GM23338 (cell line): ENCODE measurements around the gene DPYSL5. TPM values are rescaled to one million over a fixed set of nuclear protein-coding genes. Genes with fewer than 3 reads are reported as not detected.

Experiments used
- ATAC-seq: fragments of 200-7000 bp; cut with Tn5 transposase; 3 replicates; pipeline ENCODE4 v1.9.1; 2020
- DNase-seq: peaks from one replicate; pipeline ENCODE4 v3.0.0-alpha.2; 2015; ENCODE audit warnings: low spot score
- H2AFZ ChIP-seq: fragments of 200-600 bp; sonication (generic); 2 replicates; pipeline ENCODE4 v1.8.0; 2016; ENCODE audit warnings: antibody characterized with exemption, mild to moderate bottlenecking, moderate library complexity
- H3F3A ChIP-seq: fragments of 200-600 bp; sonication (generic); replicated peaks from 2 replicates; pipeline ENCODE4 v1.8.0; 2017; ENCODE audit warnings: antibody characterized with exemption, mixed run types, low read depth
- H3K27ac ChIP-seq: fragments of 200-600 bp; sonication (generic); 2 replicates; pipeline ENCODE4 v1.6.1; 2016; ENCODE audit warnings: low read depth
- H3K27me3 ChIP-seq: fragments of 200-600 bp; sonication (generic); 2 replicates; pipeline ENCODE4 v1.8.0; 2016; ENCODE audit warnings: mild to moderate bottlenecking, mixed run types, moderate library complexity; ENCODE audit not compliant: insufficient read depth
- H3K36me3 ChIP-seq: fragments of 200-600 bp; sonication (generic); 2 replicates; pipeline ENCODE4 v1.8.0; 2016; ENCODE audit warnings: mild to moderate bottlenecking; ENCODE audit not compliant: insufficient read depth
- H3K4me1 ChIP-seq: fragments of 200-600 bp; sonication (generic); 2 replicates; pipeline ENCODE4 v1.8.0; 2016; ENCODE audit warnings: mild to moderate bottlenecking, moderate library complexity; ENCODE audit not compliant: insufficient read depth
- H3K4me2 ChIP-seq: fragments of 200-600 bp; sonication (generic); 2 replicates; pipeline ENCODE4 v1.7.1; 2017; ENCODE audit warnings: mixed run types
- H3K4me3 ChIP-seq: fragments of 200-600 bp; sonication (generic); 2 replicates; pipeline ENCODE4 v1.6.1; 2016; ENCODE audit warnings: mixed run types
- H3K79me2 ChIP-seq: fragments of 200-600 bp; sonication (generic); replicated peaks from 2 replicates; pipeline ENCODE4 v1.8.0; 2017; ENCODE audit warnings: mild to moderate bottlenecking; ENCODE audit not compliant: insufficient read depth
- H3K9me2 ChIP-seq: fragments of 200-600 bp; sonication (generic); 2 replicates; pipeline ENCODE4 v1.8.0; 2017; ENCODE audit not compliant: insufficient read depth
- H4K20me1 ChIP-seq: fragments of 200-600 bp; sonication (generic); replicated peaks from 2 replicates; pipeline ENCODE4 v1.8.0; 2017; ENCODE audit warnings: mild to moderate bottlenecking; ENCODE audit not compliant: insufficient read depth
- H3K27ac Mint-ChIP-seq: 2 replicates; pipeline ENCODE4 v1.8.0; 2020; ENCODE audit warnings: inconsistent platforms, mild to moderate bottlenecking, moderate library complexity, mixed read lengths
- H3K27me3 Mint-ChIP-seq: 3 replicates; pipeline ENCODE4 v1.8.0; 2022; ENCODE audit warnings: low read depth, mild to moderate bottlenecking, moderate library complexity, mixed read lengths, inconsistent platforms; ENCODE audit not compliant: insufficient read depth, poor library complexity
- H3K36me3 Mint-ChIP-seq: 3 replicates; pipeline ENCODE4 v1.8.0; 2021; ENCODE audit warnings: low read depth, mild to moderate bottlenecking, inconsistent platforms, moderate library complexity, mixed read lengths
- H3K4me1 Mint-ChIP-seq: 3 replicates; pipeline ENCODE4 v1.8.0; 2020; ENCODE audit warnings: mild to moderate bottlenecking, inconsistent platforms, mixed read lengths
- H3K4me3 Mint-ChIP-seq: 3 replicates; pipeline ENCODE4 v1.8.0; 2021; ENCODE audit warnings: moderate library complexity, mild to moderate bottlenecking, inconsistent platforms, mixed read lengths
- H3K9me3 Mint-ChIP-seq: 3 replicates; pipeline ENCODE4 v1.8.0; 2020; ENCODE audit warnings: moderate library complexity, mild to moderate bottlenecking, inconsistent platforms, mixed read lengths
- CREB1 ChIP-seq: fragments of 250-450 bp; sonication (Bioruptor Pico); IDR thresholded peaks from 2 replicates; pipeline ENCODE4 v1.5.0; 2020; ENCODE audit warnings: low read depth, mild to moderate bottlenecking, moderate library complexity
- CTCF ChIP-seq, 2 experiments: fragments of 200-600 bp in 1 of 2; sonication (generic) in 1 of 2; conservative IDR thresholded peaks; 2 replicates each; pipeline versions ENCODE4 v1.5.1 to v1.6.1; 2016 to 2017; ENCODE audit warnings: antibody characterized with exemption in 2 of 2, low read depth in 2 of 2, mild to moderate bottlenecking in 2 of 2, moderate library complexity in 1 of 2
- ETS1 ChIP-seq: IDR thresholded peaks from 2 replicates; pipeline ENCODE4 v1.6.1; 2016; ENCODE audit warnings: antibody characterized with exemption
- STAT1 ChIP-seq: IDR thresholded peaks from one replicate; pipeline ENCODE4 v1.6.1; 2016; ENCODE audit warnings: antibody characterized with exemption; ENCODE audit not compliant: unreplicated experiment
- ZNF114 ChIP-seq: fragments of 250-450 bp; sonication (Bioruptor Pico); IDR thresholded peaks from 2 replicates; pipeline ENCODE4 v1.5.0; 2020; ENCODE audit warnings: mild to moderate bottlenecking, moderate library complexity
- ZNF462 ChIP-seq: fragments of 250-450 bp; sonication (Bioruptor Pico); IDR thresholded peaks from 2 replicates; pipeline ENCODE4 v1.5.0; 2020; ENCODE audit warnings: mild to moderate bottlenecking, moderate library complexity
- polyA plus RNA-seq: library from polyadenylated mRNA; unstranded; fragments of >200 nt; fragmentation: Nextera tagmentation; extraction: Ambion mirVana; gene quantifications from 2 replicates; pipeline ENCODE4 v1.2.1, GENCODE V29; 2016
- total RNA-seq: library from RNA; depleted of rRNA; stranded (reverse); fragments of >200 nt; shearing (Covaris generic); gene quantifications from 2 replicates; pipeline ENCODE4 v1.2.3, GENCODE V29; 2014

The DPYSL5 gene
- total and polyA plus RNA-seq, 2 experiments from 2014 or later: 3.1 to 8.1 TPM

GRCh38 chr2:26970244-26970927 is 122.5 kb downstream of the DPYSL5 start, which contains the start of gene MAPRE3:
MAPRE3 (plus strand) TSS chr2:26970637; CDS start chr2:27022219, 51,582 bp downstream.
- H3K27ac Mint-ChIP-seq: no peak within 1 kb of the TSS
- ATAC-seq (peak; percentile 86), DNase-seq (peak; percentile 99)
- TF ChIP-seq CTCF (conservative IDR thresholded peaks at IDR 0.05; ENCODE audit: low read depth in 2 of 2) (no peak), CREB1 (CRISPR knock-in tag) (0 out of 2 replicates have a peak, but pooled peaks have one; percentile 39), STAT1 (no peak), ETS1 (no peak)
- peaks cover 30% of the 10 kb centered on the region for H3K27me3 ChIP-seq
- H3K4me2 ChIP-seq: peak within 1 kb of the TSS; percentile 98
- H3K27me3 Mint-ChIP-seq: peaks cover 10% of the 10 kb centered on the region
- 0 out of 2 replicates have a peak, but pooled peaks cover 12% of the 10 kb centered on the region for H3F3A ChIP-seq
- no peaks in the 10 kb centered on the region for H3K9me2 ChIP-seq
- no peaks in the 10 kb centered on the region for H3K36me3 ChIP-seq
- H4K20me1 ChIP-seq: no peaks in the 10 kb centered on the region
- peak within 1 kb of the TSS; percentile 97 for H3K4me3 ChIP-seq
- H2AFZ ChIP-seq: peak within 1 kb of the TSS; percentile 100
- peaks cover 14% of the 10 kb centered on the region; the same call in 1 of the 2 replicates for H3K4me1 ChIP-seq
- no peaks in the 10 kb centered on the region for H3K79me2 ChIP-seq
- H3K36me3 Mint-ChIP-seq: no peaks in the 10 kb centered on the region; the same call in 2 of the 3 replicates
- peak within 1 kb of the TSS; percentile 94 for H3K4me3 Mint-ChIP-seq
- no peak within 1 kb of the TSS for H3K27ac ChIP-seq
- H3K9me3 Mint-ChIP-seq: no peaks in the 10 kb centered on the region; the same call in 2 of the 3 replicates
- H3K4me1 Mint-ChIP-seq: peaks cover 33% of the 10 kb centered on the region

- H3K27me3 Mint-ChIP-seq: peaks cover 10% of the 10 kb centered on the region
- TF ChIP-seq ZNF462 (CRISPR knock-in tag) (no peak), STAT1 (no peak), CTCF (conservative IDR thresholded peaks at IDR 0.05; ENCODE audit: low read depth in 2 of 2) (no peak), ZNF114 (no peak)
Observed at GRCh38 chr2:26970928-26971627, 123.1 kb downstream of the DPYSL5 start.

More at GRCh38 chr2:26970928-26971627, 123.1 kb downstream of the DPYSL5 start:
- peak; percentile 71 for DNase-seq
- 0 out of 2 replicates have a peak, but pooled peaks cover 12% of the 10 kb centered on the region for H3F3A ChIP-seq
- peaks cover 16% of the 10 kb centered on the region; the same call in 1 of the 2 replicates for H3K4me1 ChIP-seq
- H3K79me2 ChIP-seq: no peaks in the 10 kb centered on the region
- peaks cover 30% of the 10 kb centered on the region for H3K27me3 ChIP-seq
- H3K9me2 ChIP-seq: no peaks in the 10 kb centered on the region
- peaks cover 39% of the 10 kb centered on the region for H3K4me1 Mint-ChIP-seq
- peak overlapping the region; percentile 98 for H3K4me2 ChIP-seq
- no peaks in the 10 kb centered on the region; the same call in 2 of the 3 replicates for H3K36me3 Mint-ChIP-seq
- H3K9me3 Mint-ChIP-seq: no peaks in the 10 kb centered on the region; the same call in 2 of the 3 replicates
- H3K27ac ChIP-seq: no peak overlapping the region
- no peaks in the 10 kb centered on the region for H4K20me1 ChIP-seq
- H3K4me3 Mint-ChIP-seq: peak overlapping the region; percentile 94
- peak; percentile 55 for ATAC-seq
- peak overlapping the region; percentile 97 for H3K4me3 ChIP-seq
- no peaks in the 10 kb centered on the region for H3K36me3 ChIP-seq
- peak overlapping the region; percentile 100 for H2AFZ ChIP-seq
- no peak overlapping the region for H3K27ac Mint-ChIP-seq
